CD4-positive, alpha-beta T cell treated with Interleukin-1 beta for 1 hour (primary cell): ENCODE results near the gene GDF3.

Source experiments
- DNase-seq, 2 donors: peaks; one replicate each; pipeline ENCODE4 v3.0.0-alpha.2; 2020 to 2022

The GDF3 gene

DNA sequence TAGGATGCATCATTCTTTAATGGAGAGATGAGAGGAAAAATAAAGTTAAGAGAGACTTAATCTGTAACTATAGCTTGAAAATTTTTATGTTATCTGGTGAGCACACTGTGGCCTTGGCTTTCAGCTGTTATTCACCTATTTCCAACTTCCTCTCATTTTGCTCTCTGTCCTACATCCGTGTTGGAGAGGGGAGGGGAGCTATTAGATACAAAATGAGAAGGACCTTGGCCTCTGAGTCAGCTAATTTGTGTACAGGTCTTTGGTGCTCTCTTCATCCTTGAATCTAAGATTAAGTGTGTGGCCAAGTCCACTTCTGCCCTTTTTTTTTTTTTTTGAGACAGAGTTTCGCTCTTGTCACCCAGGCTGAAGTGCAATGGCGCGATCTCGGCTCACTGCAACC is 29.0 kb downstream of the GDF3 start:
- no peak for DNase-seq

GRCh38 chr12:7661741-7662140 is 33.8 kb downstream of the GDF3 start:
- DNase-seq, result no peak

- no peak for DNase-seq
These were observed 39.5 kb downstream of the GDF3 start for GRCh38 chr12:7656121-7656520.

DNA sequence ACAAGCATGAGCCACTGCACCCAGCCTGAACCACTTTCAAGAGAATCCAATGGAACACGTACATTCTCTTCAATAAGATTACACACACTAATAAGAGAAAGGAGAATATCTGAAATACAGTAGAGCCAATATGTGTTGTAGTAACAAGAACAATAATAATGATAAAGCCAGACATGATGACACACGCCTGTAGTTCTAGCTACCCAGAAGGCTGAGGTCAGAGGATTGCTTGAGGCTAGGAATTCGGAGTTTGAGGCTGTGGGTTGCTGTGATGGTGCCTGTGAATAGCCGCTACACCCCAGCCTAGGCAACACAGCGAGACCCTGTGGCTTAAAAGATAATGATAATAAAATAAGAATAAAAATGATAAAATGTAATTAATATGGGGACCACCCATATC is 45.5 kb downstream of the GDF3 start:
- no peak for DNase-seq

- DNase-seq, result no peak
These were observed 48.5 kb downstream of the GDF3 start for GRCh38 chr12:7647071-7647470.

DNA sequence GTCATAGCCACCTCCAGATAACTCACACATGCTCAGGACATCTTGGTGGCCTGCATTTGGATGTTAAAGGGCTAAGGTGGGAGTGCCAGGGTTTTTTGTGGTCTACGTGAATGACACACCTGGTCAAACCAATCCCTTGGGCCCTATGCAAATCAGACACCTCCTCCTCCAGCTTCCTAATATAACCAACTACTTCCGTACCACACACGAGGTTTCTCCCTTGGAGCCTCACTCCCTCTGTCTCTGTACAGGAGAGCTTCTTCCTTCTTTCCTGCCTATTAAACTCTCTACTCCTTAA is 49.4 kb downstream of the GDF3 start:
- DNase-seq, result no peak

- DNase-seq, result peak; percentile 13 to 50
These were observed 50.0 kb downstream of the GDF3 start for GRCh38 chr12:7645395-7646177.

GRCh38 chr12:7642876-7643309 is 52.7 kb downstream of the GDF3 start:
- DNase-seq, result peak in 1 of 2 donors; percentile 31

- no peak for DNase-seq
These were observed 53.3 kb downstream of the GDF3 start for GRCh38 chr12:7642287-7642686.

DNA sequence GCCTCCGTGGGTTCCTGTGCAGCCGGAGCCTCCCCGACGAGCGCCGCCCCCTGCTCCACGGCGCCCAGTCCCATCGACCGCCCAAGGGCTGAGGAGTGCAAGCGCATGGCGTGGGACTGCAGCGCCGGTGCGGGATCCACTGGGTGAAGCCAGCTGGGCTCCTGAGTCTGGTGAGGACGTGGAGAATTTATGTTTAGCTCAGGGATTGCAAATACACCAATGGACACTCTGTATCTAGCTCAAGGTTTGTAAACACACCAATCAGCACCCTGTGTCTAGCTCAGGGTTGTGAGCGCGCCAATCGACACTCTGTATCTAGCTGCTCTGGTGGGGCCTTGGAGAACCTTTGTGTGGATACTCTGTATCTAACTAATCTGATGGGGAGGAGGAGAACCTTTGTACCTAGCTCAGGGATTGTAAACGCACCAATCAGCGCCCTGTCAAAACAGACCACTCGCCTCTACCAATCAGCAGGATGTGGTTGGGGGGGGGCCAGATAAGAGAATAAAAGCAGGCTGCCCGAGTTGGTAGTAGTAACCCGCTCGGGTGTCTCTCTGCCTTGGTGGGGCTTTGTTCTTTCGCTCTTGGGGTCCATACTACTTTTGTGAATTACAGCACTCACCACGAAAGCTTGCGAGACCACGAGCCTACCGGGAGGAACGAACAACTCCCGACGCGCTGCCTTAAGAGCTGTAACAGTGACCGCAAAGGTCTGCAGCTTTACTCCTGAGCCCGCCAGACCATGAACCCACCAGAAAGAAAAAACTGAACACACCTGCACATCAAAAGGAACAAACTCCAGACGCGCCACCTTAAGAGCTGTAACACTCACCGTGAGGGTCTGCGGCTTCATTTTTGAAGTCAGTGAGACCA is 55.2 kb downstream of the GDF3 start:
- DNase-seq, result peak; percentile 80 to 84
